HepG2 (cell line): Measurements from ENCODE around the gene MUTYH. TPM values are rescaled to one million over a fixed set of nuclear protein-coding genes. Genes with fewer than 3 reads are reported as not detected.

Source experiments
- ATAC-seq: fragments of 200-7000 bp; cut with Tn5 transposase; 3 replicates; pipeline ENCODE4 v1.9.1; 2020; ENCODE audit warnings: mild to moderate bottlenecking, moderate library complexity
- BruUV-seq: library from RNA; stranded (reverse); fragments of 400-500 nt; replicated peaks from 2 replicates; lab custom pipeline; 2021; lab: Mats Ljungman, UMichigan
- CTCF ChIA-PET: fragments of 300-600 bp; formaldehyde crosslinking; extraction: SDS; loops from one replicate; lab custom pipeline; 2021; ENCODE audit warnings: low total read pairs, inconsistent platforms, low intra/inter-chr PET ratio; lab: Yijun Ruan, JAX
- POLR2A ChIA-PET: fragments of 350-600 bp; sonication (Branson Sonifier 250); formaldehyde crosslinking; loops from one replicate; lab custom pipeline; 2020; ENCODE audit warnings: antibody characterized with exemption, inconsistent platforms; lab: Yijun Ruan, JAX
- DNase-seq: peaks from one replicate; pipeline ENCODE4 v3.0.0-alpha.2; 2015; ENCODE audit warnings: low spot score
- FAIRE-seq: peaks from 3 replicates; lab custom pipeline; 2011; peaks lifted over from hg19 to GRCh38; lab: Jason Lieb, UNC
- H2AFZ ChIP-seq: one replicate; pipeline ENCODE4 v1.6.1; 2011; ENCODE audit warnings: low read length, inconsistent platforms
- H3K27ac ChIP-seq: fragments of 300-600 bp; 3 replicates; pipeline ENCODE4 v1.8.0; 2011; ENCODE audit warnings: mixed run types, mild to moderate bottlenecking, mixed read lengths, low read length, inconsistent platforms; ENCODE audit not compliant: insufficient read depth; ENCODE audit errors: extremely low read length
- H3K27me3 ChIP-seq, 2 experiments: fragments of 200-600 bp in 1 of 2; 2 replicates in 1 of 2; 3 replicates in 1 of 2; pipeline versions ENCODE4 v1.6.0 to v1.8.0; 2011; ENCODE audit warnings: low read length in 2 of 2, mild to moderate bottlenecking in 2 of 2, moderate library complexity in 2 of 2, inconsistent platforms in 1 of 2; ENCODE audit not compliant: insufficient read depth in 2 of 2, control insufficient read depth in 1 of 2
- H3K36me3 ChIP-seq, 2 experiments: fragments of 200-600 bp in 1 of 2; replicated peaks in 1 of 2; 2 replicates in 1 of 2; 3 replicates in 1 of 2; pipeline versions ENCODE4 v1.5.1 to v1.8.0; 2011; ENCODE audit warnings: low read length in 2 of 2, inconsistent platforms in 1 of 2; ENCODE audit not compliant: insufficient read depth in 2 of 2, control insufficient read depth in 1 of 2
- H3K4me1 ChIP-seq: 2 replicates; pipeline ENCODE4 v1.5.1; 2012; ENCODE audit warnings: low read length, inconsistent platforms; ENCODE audit not compliant: insufficient read depth
- H3K4me2 ChIP-seq: 2 replicates; pipeline ENCODE4 v1.6.0; 2011; ENCODE audit warnings: low read depth, low read length, inconsistent platforms
- H3K4me3 ChIP-seq, 3 experiments: fragments of 200-600 bp in 1 of 3; sonication (generic), shearing (Covaris generic) in 1 of 3; replicated peaks in 1 of 3; 2 replicates each; pipeline ENCODE4 v1.5.1; 2011 to 2016; ENCODE audit warnings: low read length in 3 of 3, inconsistent platforms in 2 of 3, low read depth in 2 of 3, mild to moderate bottlenecking in 2 of 3, control low read depth in 1 of 3, mixed read lengths in 1 of 3; ENCODE audit not compliant: insufficient read depth in 1 of 3
- H3K79me2 ChIP-seq: one replicate; pipeline ENCODE4 v1.6.1; 2011; ENCODE audit warnings: low read length, inconsistent platforms; ENCODE audit not compliant: insufficient read depth
- H3K9ac ChIP-seq: 2 replicates; pipeline ENCODE4 v1.6.0; 2011; ENCODE audit warnings: mild to moderate bottlenecking, low read depth, low read length, inconsistent platforms; ENCODE audit not compliant: insufficient read depth
- H3K9me3 ChIP-seq: 2 replicates; pipeline ENCODE4 v1.5.1; 2012; ENCODE audit warnings: mild to moderate bottlenecking, low read length
- H4K20me1 ChIP-seq: 2 replicates; pipeline ENCODE4 v1.6.0; 2011; ENCODE audit warnings: inconsistent platforms, mild to moderate bottlenecking, low read length, moderate library complexity; ENCODE audit not compliant: insufficient read depth
- ATF4 ChIP-seq, 2 experiments: fragments of 450-650 bp in 1 of 2; sonication (generic) in 1 of 2; formaldehyde crosslinking; IDR thresholded peaks; 2 replicates each; pipeline versions ENCODE4 v1.5.0 to v1.8.0; 2020 to 2022; ENCODE audit warnings: mild to moderate bottlenecking in 1 of 2, missing genetic modification reagents in 1 of 2
- CHD2 ChIP-seq: IDR thresholded peaks from 2 replicates; pipeline ENCODE4 v1.6.1; 2011; ENCODE audit warnings: low read depth, low read length, improper control_type of control experiment
- HMG20A ChIP-seq: IDR thresholded peaks from 2 replicates; pipeline ENCODE4 v1.6.1; 2016; ENCODE audit warnings: borderline replicate concordance
- HNF4G ChIP-seq, 2 experiments: sonication (generic) in 1 of 2; formaldehyde crosslinking in 1 of 2; IDR thresholded peaks; 2 replicates each; pipeline versions ENCODE4 v1.4.0 to v1.6.1; 2011 to 2020; ENCODE audit warnings: borderline replicate concordance in 2 of 2, low read depth in 2 of 2, mild to moderate bottlenecking in 2 of 2, low read length in 1 of 2, missing genetic modification reagents in 1 of 2, moderate library complexity in 1 of 2
- MED1 ChIP-seq: sonication (generic); formaldehyde crosslinking; IDR thresholded peaks from 2 replicates; pipeline ENCODE4 v1.4.0; 2020; ENCODE audit warnings: missing genetic modification reagents
- MLLT10 ChIP-seq: sonication (generic); formaldehyde crosslinking; IDR thresholded peaks from 2 replicates; pipeline ENCODE4 v1.4.0; 2020; ENCODE audit warnings: missing genetic modification reagents
- MNT ChIP-seq: fragments of 450-650 bp; IDR thresholded peaks from 2 replicates; pipeline ENCODE4 v1.6.1; 2016
- TCF12 ChIP-seq, 2 experiments: fragments of 450-650 bp in 1 of 2; sonication (generic) in 1 of 2; formaldehyde crosslinking in 1 of 2; IDR thresholded peaks; 2 replicates each; pipeline versions ENCODE4 v1.6.1 to v1.8.0; 2017 to 2022; ENCODE audit warnings: antibody characterized with exemption in 1 of 2, mild to moderate bottlenecking in 1 of 2, missing genetic modification reagents in 1 of 2, moderate library complexity in 1 of 2
- ZHX2 ChIP-seq, 2 experiments: sonication (generic) in 1 of 2; formaldehyde crosslinking in 1 of 2; IDR thresholded peaks; 2 replicates each; pipeline versions ENCODE4 v1.6.1 to v1.9.0; 2014 to 2022; ENCODE audit warnings: antibody characterized with exemption in 1 of 2, borderline replicate concordance in 1 of 2, inconsistent platforms in 1 of 2, low read depth in 1 of 2, missing genetic modification reagents in 1 of 2
- ZNF274 ChIP-seq: sonication (generic); formaldehyde crosslinking; IDR thresholded peaks from 2 replicates; pipeline ENCODE4 v1.5.1; 2020; ENCODE audit warnings: mild to moderate bottlenecking, missing genetic modification reagents
- ZNF569 ChIP-seq: sonication (generic); formaldehyde crosslinking; IDR thresholded peaks from 2 replicates; pipeline ENCODE4 v1.5.0; 2020; ENCODE audit warnings: mild to moderate bottlenecking, missing genetic modification reagents, moderate library complexity, borderline replicate concordance
- ZNF652 ChIP-seq: IDR thresholded peaks from 2 replicates; pipeline ENCODE4 v1.6.1; 2016; ENCODE audit warnings: low read depth, borderline replicate concordance
- ZNF720 ChIP-seq: sonication (generic); formaldehyde crosslinking; IDR thresholded peaks from 2 replicates; pipeline ENCODE4 v1.4.0; 2020; ENCODE audit warnings: missing genetic modification reagents
- ZSCAN30 ChIP-seq: sonication (generic); formaldehyde crosslinking; IDR thresholded peaks from 2 replicates; pipeline ENCODE4 v1.5.0; 2020; ENCODE audit warnings: mild to moderate bottlenecking, missing genetic modification reagents
- WGBS: methylation state at CpG from one replicate; pipeline ENCODE4 v1.1.6; 2017; ENCODE audit warnings: low lambda C conversion rate; 5-methylcytosine and 5-hydroxymethylcytosine counted together
- in situ Hi-C: cut with HindIII; loops from 2 replicates; pipeline ENCODE4 v1.10.0; 2017; ENCODE audit warnings: low pct_unique_long_range_greater_than_20kb; ENCODE audit not compliant: extremely low pct_ligation_motif_present
- intact Hi-C: fragments of 100-400 bp; cut with micrococcal nuclease; formaldehyde crosslinking; loops from one replicate; pipeline ENCODE4 v1.10.0; 2022; ENCODE audit not compliant: unreplicated experiment
- polyA plus RNA-seq, 8 experiments: library from polyadenylated mRNA; depleted of rRNA in 3 of 8; stranded (reverse) in 7 of 8; unstranded in 1 of 8; fragments of >200 nt; fragmentation: Illumina TruSeq in 4 of 8; extraction: Trizol in 4 of 8; gene quantifications; 2 replicates each; pipeline versions ENCODE4 v1.2.1 to v1.2.3, GENCODE V29; 2011 to 2016; ENCODE audit warnings: low read depth in 4 of 8, missing spikeins in 1 of 8, mixed read lengths in 1 of 8; ENCODE audit not compliant: insufficient read depth in 1 of 8
- total RNA-seq, 5 experiments: library from RNA; depleted of rRNA; stranded (reverse); fragments of >200 nt; fragmentation: Illumina TruSeq; extraction: Trizol; gene quantifications; 2 replicates each; pipeline ENCODE4 v1.2.3, GENCODE V29; 2016; ENCODE audit warnings: low read depth in 1 of 5

Gene MUTYH
- total and polyA plus RNA-seq, 2 of the 13 experiments (the other 11 are each of a cell fraction or from before 2014, with no cell fraction given): 16.3 to 17.1 TPM

GRCh38 chr1:45305231-45305630, 35.0 kb downstream of the MUTYH start:
- no peak overlapping the region for H3K27ac ChIP-seq
- BruUV-seq: no TSS peak
- 87% methylated on average over 10 of the region's 10 CpGs for WGBS
- H3K9me3 ChIP-seq: no peaks in the 10 kb centered on the region
- no peak for ATAC-seq
- intact Hi-C loops: loop anchor here (10.0 kb wide), 1 partner anchor 480 kb away; no protein-coding TSS in a partner anchor
- peak overlapping the region; percentile 86; the same call in 1 of the 2 replicates for H3K4me2 ChIP-seq
- H3K79me2 ChIP-seq: no peaks in the 10 kb centered on the region
- ChIA-PET POLR2A (interaction anchor here (0.7 to 10.2 kb wide), 6 partner anchors 9 to 505 kb away, joined by 3 to 231 read pairs (median 6); partner anchors contain the start of genes HECTD3, MUTYH, PLK3 and TESK2), CTCF (interaction anchor here (0.9 to 3.0 kb wide), 3 partner anchors 287 to 293 kb away, joined by 3 to 13 read pairs (median 12); no protein-coding TSS in a partner anchor)
- no peaks in the 10 kb centered on the region for H4K20me1 ChIP-seq
- no peak overlapping the region for H3K4me3 ChIP-seq
- H3K9ac ChIP-seq: peak overlapping the region; percentile 81
- no peak for DNase-seq
- no peak for TF ChIP-seq HNF4G (IDR thresholded peaks at IDR 0.05; ENCODE audit: borderline replicate concordance, low read depth, low read length)
- TF ChIP-seq HNF4G (CRISPR knock-in tag; IDR thresholded peaks at IDR 0.05; ENCODE audit: borderline replicate concordance, low read depth): no peak
- TF ChIP-seq MLLT10: no peak
- TF ChIP-seq ZNF720 (CRISPR knock-in tag): no peak
- TF ChIP-seq ZNF274 (CRISPR knock-in tag): no peak
- no peak for TF ChIP-seq ZHX2 (IDR thresholded peaks at IDR 0.05; ENCODE audit: low read depth)
- no peak for TF ChIP-seq ZHX2 (CRISPR knock-in tag; IDR thresholded peaks at IDR 0.05; ENCODE audit: borderline replicate concordance)
- no peak for TF ChIP-seq ZNF569 (CRISPR knock-in tag)
- TF ChIP-seq HMG20A: no peak
- TF ChIP-seq MNT: no peak
- TF ChIP-seq MED1 (CRISPR knock-in tag): no peak
- no peak for TF ChIP-seq CHD2
- TF ChIP-seq TCF12 (IDR thresholded peaks at IDR 0.05): no peak
- TF ChIP-seq TCF12 (CRISPR knock-in tag; IDR thresholded peaks at IDR 0.05): no peak
- no peak for TF ChIP-seq ATF4 (CRISPR knock-in tag; IDR thresholded peaks at IDR 0.05)
- TF ChIP-seq ZNF652 (CRISPR knock-in tag): no peak
- TF ChIP-seq ZSCAN30 (CRISPR knock-in tag): no peak
- TF ChIP-seq, all 625 proteins: peak for 0
- Histone ChIP-seq H3K4me1 (peaks cover 39% of the 10 kb centered on the region), H3K27me3 (no peaks in the 10 kb centered on the region), H2AFZ (no peak overlapping the region), H3K36me3 (no peaks in the 10 kb centered on the region)
- in situ Hi-C loops: loop anchor here (10.0 kb wide), 1 partner anchor 470 kb away; no protein-coding TSS in a partner anchor
- no peak for FAIRE-seq
